Body of pancreas (tissue), 4 donors: ENCODE measurements around the gene NHLRC2. TPM values are rescaled to one million over a fixed set of nuclear protein-coding genes. Genes with fewer than 3 reads are reported as not detected.

ENCODE experiments used
- ATAC-seq: fragments of 150-250 bp; one replicate; pipeline ENCODE4 v1.9.1; 2016
- DNase-seq, 4 donors: peaks; one replicate each; pipeline ENCODE4 v3.0.0-alpha.2; 2019
- H3K27ac ChIP-seq, 4 donors: fragments of 200-600 bp; sonication (generic); 1 replicate in 3 of 4; 2 replicates in 1 of 4; pipeline versions ENCODE4 v1.5.1 to v1.6.1; 2016 to 2019; ENCODE audit warnings: mild to moderate bottlenecking in 1 of 4, mixed read lengths in 1 of 4, moderate library complexity in 1 of 4
- H3K27me3 ChIP-seq, 2 donors: fragments of 200-600 bp; sonication (generic); one replicate each; pipeline ENCODE4 v1.6.0; 2016; ENCODE audit warnings: mild to moderate bottlenecking in 1 of 2
- H3K36me3 ChIP-seq, 2 donors: fragments of 200-600 bp; sonication (generic); replicated peaks in 1 of 2; 2 replicates each; pipeline ENCODE4 v1.5.1; 2016; ENCODE audit warnings: low read depth in 2 of 2; ENCODE audit not compliant: insufficient read depth in 1 of 2
- H3K4me1 ChIP-seq: fragments of 200-600 bp; sonication (generic); one replicate; pipeline ENCODE4 v1.6.0; 2016
- H3K4me3 ChIP-seq, 2 donors: fragments of 200-600 bp; sonication (generic); 1 replicate in 1 of 2; 2 replicates in 1 of 2; pipeline ENCODE4 v1.5.1; 2016 to 2019
- H3K9me3 ChIP-seq, 3 donors: fragments of 200-600 bp; sonication (generic); 1 replicate in 2 of 3; 2 replicates in 1 of 3; pipeline ENCODE4 v1.5.1; 2016
- CTCF ChIP-seq, 7 experiments: fragments of 450-650 bp in 4 of 7; fragments of 200-600 bp in 3 of 7; sonication (generic) in 3 of 7; IDR thresholded peaks; one replicate each; pipeline ENCODE4 v1.5.1; 2016 to 2019; ENCODE audit warnings: antibody characterized with exemption in 7 of 7
- POLR2A ChIP-seq, 3 donors: fragments of 450-650 bp; IDR thresholded peaks; one replicate each; pipeline ENCODE4 v1.6.1; 2016; ENCODE audit warnings: antibody characterized with exemption in 3 of 3, mild to moderate bottlenecking in 2 of 3
- WGBS, 2 donors: methylation state at CpG; one replicate each; pipeline ENCODE4 v1.1.5; 2017; 5-methylcytosine and 5-hydroxymethylcytosine counted together
- intact Hi-C: fragments of 100-400 bp; cut with DNase I; formaldehyde crosslinking; loops from one replicate; pipeline ENCODE4 v1.15.1; 2023
- total RNA-seq, 2 donors: library from RNA; depleted of rRNA; stranded (reverse); fragments of >200 nt; gene quantifications; one replicate each; pipeline ENCODE4 v1.1.0, GENCODE V29; 2016

Gene NHLRC2
- total RNA-seq, 2 donors from 2014 or later, result 17.9 to 50.4 TPM

GRCh38 chr10:113894581-113894980 is 40.1 kb downstream of the NHLRC2 start:
- H3K9me3 ChIP-seq, result no peaks in the 10 kb centered on the region
- no peak for ATAC-seq
- intact Hi-C loops, result no loop called here
- H3K4me3 ChIP-seq, result no peak overlapping the region
- no peaks in the 10 kb centered on the region for H3K27me3 ChIP-seq
- no peak for DNase-seq
- H3K4me1 ChIP-seq, result peaks cover 22% of the 10 kb centered on the region
- H3K36me3 ChIP-seq, result peaks cover 0 to 4% of the 10 kb centered on the region in 2 donors
- H3K27ac ChIP-seq, result no peak overlapping the region
- TF ChIP-seq POLR2A (IDR thresholded peaks at IDR 0.05), result no peak
- no peak for TF ChIP-seq CTCF (IDR thresholded peaks at IDR 0.05)
- WGBS, 2 donors, result 59% methylated on average over 1 of the region's 1 CpG

- TF ChIP-seq CTCF (IDR thresholded peaks at IDR 0.05) (no peak), POLR2A (IDR thresholded peaks at IDR 0.05) (no peak)
- Histone ChIP-seq H3K36me3 (peaks cover 0 to 4% of the 10 kb centered on the region in 2 donors), H3K4me3 (no peak overlapping the region), H3K4me1 (peaks cover 22% of the 10 kb centered on the region), H3K9me3 (no peaks in the 10 kb centered on the region), H3K27me3 (no peaks in the 10 kb centered on the region), H3K27ac (no peak overlapping the region)
- DNase-seq (no peak), ATAC-seq (no peak)
- intact Hi-C loops, result no loop called here
These were observed 40.6 kb downstream of the NHLRC2 start for GRCh38 chr10:113895018-113895417.

- no peak for ATAC-seq
- intact Hi-C loops, result no loop called here
- peaks cover 16% of the 10 kb centered on the region for H3K4me1 ChIP-seq
- TF ChIP-seq CTCF (IDR thresholded peaks at IDR 0.05), result no peak
- TF ChIP-seq POLR2A (IDR thresholded peaks at IDR 0.05), result no peak
- DNase-seq, result no peak
- H3K27ac ChIP-seq, result no peak overlapping the region
- H3K27me3 ChIP-seq, result no peaks in the 10 kb centered on the region
- peaks cover 0 to 13% of the 10 kb centered on the region in 2 donors for H3K36me3 ChIP-seq
- WGBS, 2 donors, result 91 to 96% methylated on average over 6 of the region's 6 CpGs
- H3K4me3 ChIP-seq, result no peak overlapping the region
- H3K9me3 ChIP-seq, result no peaks in the 10 kb centered on the region
These were observed 43.5 kb downstream of the NHLRC2 start for GRCh38 chr10:113897693-113898618.

- TF ChIP-seq POLR2A (IDR thresholded peaks at IDR 0.05) (no peak), CTCF (IDR thresholded peaks at IDR 0.05) (no peak)
- DNase-seq, result no peak
- intact Hi-C loops, result no loop called here
- no peaks in the 10 kb centered on the region for H3K4me1 ChIP-seq
- no peak overlapping the region for H3K4me3 ChIP-seq
- H3K27me3 ChIP-seq, result no peaks in the 10 kb centered on the region
- no peak overlapping the region for H3K27ac ChIP-seq
- H3K36me3 ChIP-seq, result peaks cover 0 to 17% of the 10 kb centered on the region in 2 donors
- 77 to 87% methylated on average over 2 of the region's 2 CpGs for WGBS, 2 donors
- H3K9me3 ChIP-seq, result no peaks in the 10 kb centered on the region
- ATAC-seq, result no peak
These were observed 45.6 kb downstream of the NHLRC2 start for GRCh38 chr10:113899952-113900598.
